GM21576 (cell line): ENCODE results near the gene FN1.

Experiments
- ATAC-seq: cut with Tn5 transposase; IDR thresholded peaks from one replicate; pipeline ENCODE4 v1.9.1; 2021; ENCODE audit warnings: mild to moderate bottlenecking, moderate library complexity; ENCODE audit not compliant: unreplicated experiment

FN1 gene

DNA sequence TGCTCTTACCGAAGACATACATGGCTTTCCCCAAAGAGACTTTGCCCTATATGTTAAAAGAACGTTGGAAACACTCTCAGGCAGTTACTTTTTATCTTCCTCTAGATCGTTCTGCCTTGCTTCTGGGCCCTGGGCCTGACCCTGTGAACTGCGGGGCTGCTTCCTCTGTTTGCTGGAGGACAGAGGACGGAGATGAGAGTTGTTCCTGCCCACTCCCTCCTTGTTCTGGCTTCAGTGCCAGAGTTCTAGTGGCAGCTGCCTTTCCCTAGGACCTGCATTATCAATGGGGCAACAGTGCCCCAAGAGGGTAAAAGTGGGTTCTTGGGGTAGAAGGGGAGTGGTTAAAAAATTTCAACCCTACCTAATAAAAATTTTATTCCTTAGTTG is 6.5 kb upstream of the FN1 start:
- ATAC-seq, result no peak

GRCh38 chr2:215441560-215442400 is 5.9 kb upstream of the FN1 start:
- ATAC-seq, result no peak

- no peak for ATAC-seq
Observed at GRCh38 chr2:215439980-215440512, 4.2 kb upstream of the FN1 start.

GRCh38 chr2:215439404-215439803 is 3.5 kb upstream of the FN1 start:
- ATAC-seq, result no peak

DNA sequence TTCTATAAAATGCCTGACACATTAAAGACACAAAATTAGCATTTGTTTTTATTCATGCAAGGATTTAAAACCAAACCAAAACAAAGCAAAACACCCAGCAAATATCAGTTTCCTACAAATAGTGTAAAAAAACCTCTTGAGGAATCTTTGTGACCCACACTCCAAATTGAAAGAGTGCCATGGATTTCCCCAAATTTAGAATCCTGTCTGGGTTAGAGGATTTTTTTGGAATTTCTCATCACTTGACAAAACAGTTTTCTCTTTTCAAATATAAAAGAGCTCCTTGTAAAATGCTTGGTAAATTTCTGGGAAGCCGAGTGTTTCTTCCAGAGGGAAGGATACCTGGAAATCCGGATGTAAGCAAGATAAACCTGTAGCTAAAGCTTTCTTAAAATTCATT is 1.7 kb upstream of the FN1 start:
- ATAC-seq, result no peak

- ATAC-seq, result peak; percentile 35
Observed at GRCh38 chr2:215436705-215437565, 1.1 kb upstream of the FN1 start.

DNA sequence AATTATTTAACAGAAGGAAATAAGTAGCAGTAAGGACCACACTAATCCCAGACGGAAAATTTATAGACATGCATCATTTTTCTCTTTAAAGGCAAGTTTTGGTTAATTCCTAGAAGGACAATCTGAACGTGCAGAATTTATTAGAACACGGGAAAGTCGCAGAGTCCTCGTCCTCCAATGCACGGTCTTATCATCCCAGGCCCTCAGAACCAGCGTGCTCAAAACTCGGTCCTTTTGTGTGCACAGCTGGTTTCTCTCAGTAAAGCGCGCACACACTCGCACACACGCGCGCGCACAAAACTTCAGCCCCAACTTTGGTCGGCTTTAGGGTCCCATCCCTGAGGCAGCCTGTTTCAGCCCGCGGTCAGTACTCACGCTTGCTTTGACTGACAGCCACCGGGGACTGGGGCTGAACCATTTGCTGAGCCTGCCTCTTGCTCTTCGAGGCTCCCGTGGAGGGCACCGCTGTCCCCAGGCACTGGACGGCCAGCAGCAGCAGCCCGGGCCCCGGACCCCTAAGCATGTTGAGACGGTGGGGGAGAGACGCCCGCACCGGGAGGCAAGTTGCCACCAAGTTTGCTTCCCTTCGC is 493 bp downstream of the FN1 start:
- ATAC-seq, result peak; percentile 24

- ATAC-seq, result no peak
Observed at GRCh38 chr2:215434447-215435279, 1.2 kb downstream of the FN1 start.

GRCh38 chr2:215432759-215433594 is 2.9 kb downstream of the FN1 start:
- ATAC-seq, result no peak

DNA sequence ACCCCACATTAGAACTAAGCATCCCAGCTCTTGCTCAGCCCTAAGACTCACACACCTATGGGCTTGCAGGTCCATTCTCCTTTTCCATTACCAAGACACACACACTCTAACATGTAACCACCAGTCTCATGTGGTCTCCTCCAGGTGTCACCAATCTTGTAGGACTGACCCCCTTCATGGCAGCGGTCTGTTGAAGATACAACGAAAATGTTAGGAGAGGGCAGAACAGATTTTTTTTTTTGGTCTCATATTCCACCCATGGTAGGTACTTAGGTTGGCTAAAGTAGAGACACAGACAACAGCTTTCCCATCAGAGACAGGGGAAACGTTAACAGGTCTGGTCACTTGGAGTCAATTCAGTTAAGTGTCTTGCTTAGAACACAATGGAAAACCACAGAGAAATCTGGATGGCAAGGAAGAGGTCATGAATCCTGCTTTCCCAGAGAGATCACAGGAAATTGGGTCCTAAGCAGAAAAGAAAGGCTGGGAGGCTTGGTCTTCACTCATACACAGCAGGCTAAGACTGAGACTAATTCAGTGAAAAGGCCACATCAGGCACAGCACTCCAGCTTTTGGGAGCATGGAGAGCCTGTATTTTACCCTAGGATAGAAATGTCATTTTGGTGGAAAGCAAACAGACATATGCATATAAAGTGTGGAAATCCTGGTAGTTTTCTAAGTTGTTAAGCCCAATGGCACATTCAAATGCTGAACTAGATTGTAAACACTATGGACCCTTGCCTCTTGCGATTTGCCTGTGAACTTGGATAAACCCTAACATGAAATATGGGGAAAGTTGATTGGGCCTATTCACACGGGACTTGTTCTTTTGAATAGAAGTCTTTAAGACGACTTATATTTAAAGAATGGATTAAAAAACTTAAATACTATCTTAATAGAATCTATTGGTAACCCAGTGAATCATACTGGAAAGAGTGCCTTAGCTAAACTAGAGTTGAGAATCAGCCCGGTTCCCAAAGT is 3.8 kb downstream of the FN1 start:
- no peak for ATAC-seq

DNA sequence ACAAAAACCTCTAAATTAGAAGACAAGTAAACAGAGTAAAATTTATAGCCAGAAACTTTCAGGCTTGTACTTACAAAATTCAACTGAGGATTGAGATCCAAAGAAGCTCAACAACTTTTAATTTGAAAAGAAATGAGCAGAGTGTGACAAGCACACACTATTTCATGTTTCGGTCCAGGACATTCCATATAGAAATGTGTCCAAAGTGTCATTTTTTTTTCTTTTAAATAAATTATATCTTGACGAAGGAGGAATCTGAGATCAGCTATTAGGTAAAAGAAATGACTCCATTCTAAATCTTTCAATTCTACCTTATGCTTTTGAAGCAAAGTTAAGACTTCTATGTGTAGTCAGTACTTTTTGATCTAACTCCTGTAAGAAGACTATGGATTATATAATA is 4.6 kb downstream of the FN1 start:
- no peak for ATAC-seq

DNA sequence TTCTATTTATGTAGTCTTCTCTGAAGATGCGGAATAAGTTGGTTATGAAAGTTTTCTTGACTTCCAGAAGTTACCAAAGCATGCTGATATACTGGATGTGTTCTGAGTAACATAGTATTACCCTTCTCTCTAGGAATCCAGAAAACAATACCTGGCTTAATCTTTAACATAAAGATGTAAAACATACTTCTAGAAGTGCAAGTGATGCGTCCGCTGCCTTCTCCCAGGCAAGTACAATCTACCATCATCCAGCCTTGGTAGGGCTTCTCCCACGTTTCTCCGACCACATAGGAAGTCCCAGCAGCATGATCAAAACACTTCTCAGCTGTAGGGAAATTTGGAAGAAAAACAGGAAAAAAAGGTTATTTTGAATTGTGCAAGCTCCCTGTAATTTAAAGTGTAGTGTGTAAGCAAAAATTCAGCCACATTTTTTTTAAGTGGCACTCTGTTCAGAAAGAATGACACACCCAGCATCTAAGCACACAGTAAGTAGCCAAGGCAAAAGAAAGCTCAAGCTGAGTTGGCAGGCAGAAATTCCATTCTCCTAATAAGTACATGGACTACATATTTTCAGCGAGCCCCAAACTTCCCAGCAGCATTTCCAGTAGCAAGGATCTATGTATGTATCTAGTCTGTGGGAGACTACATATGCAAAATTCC is 5.2 kb downstream of the FN1 start:
- ATAC-seq, result no peak

DNA sequence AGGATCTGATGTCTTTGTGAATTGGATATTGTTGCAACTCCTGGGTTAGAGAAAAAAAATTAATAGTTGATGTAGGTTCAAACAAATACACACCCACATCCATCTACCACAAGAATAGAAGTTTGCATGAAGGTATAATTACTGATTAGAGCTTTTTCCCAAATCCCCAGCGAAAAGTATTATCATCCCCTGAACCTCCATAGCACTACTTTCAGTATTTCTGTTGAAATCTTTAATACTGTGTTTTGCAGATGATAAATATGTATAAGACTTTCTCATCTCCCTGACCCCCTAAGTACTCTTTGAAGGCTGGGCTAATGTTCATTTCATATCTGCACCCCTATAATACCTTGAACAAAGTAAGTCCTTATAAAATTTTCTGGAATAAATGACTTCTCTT is 6.4 kb downstream of the FN1 start:
- ATAC-seq, result no peak

- no peak for ATAC-seq
Observed at GRCh38 chr2:215428060-215428910, 7.6 kb downstream of the FN1 start.

- no peak for ATAC-seq
Observed at GRCh38 chr2:215427585-215427984, 8.3 kb downstream of the FN1 start.

- ATAC-seq, result no peak
Observed at GRCh38 chr2:215425021-215425782, 10.7 kb downstream of the FN1 start.
